ENCODE measurements around the gene AIG1.

AIG1 gene

DNA sequence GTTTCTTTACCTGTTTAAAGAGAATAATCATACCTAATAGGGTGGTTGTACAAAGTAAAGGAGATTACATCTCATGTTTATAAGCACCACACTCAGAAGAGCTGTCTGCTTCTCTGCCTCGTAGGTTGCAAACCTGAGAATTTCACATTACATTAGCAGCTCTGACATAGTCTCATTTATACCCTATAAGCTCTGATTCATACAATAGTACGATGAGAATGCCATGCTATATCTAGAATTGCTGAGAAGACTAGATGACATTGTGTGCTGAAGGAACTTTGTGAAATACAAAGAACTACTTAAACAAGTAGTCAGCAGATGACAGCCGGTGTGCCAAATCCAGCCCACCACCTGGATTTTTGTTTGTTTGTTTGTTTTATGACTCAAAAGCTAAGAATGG, 268.6 kb downstream of the AIG1 start:
- Histone ChIP-seq H3K9me3 (ENCODE audit: low read length) (no peaks in the 10 kb centered on the region), H3K4me1 (ENCODE audit: insufficient read depth, low read length, severe bottlenecking) (no peaks in the 10 kb centered on the region), H3K4me3 (ENCODE audit: low read depth, low read length, poor library complexity, severe bottlenecking) (no peak overlapping the region), H2AFZ (ENCODE audit: low read length) (no peak overlapping the region), H3K9ac (ENCODE audit: low read length) (no peak overlapping the region), H3K79me2 (ENCODE audit: insufficient read depth, low read length) (no peaks in the 10 kb centered on the region), H3K27ac (ENCODE audit: low read depth, low read length, poor library complexity, severe bottlenecking) (no peak overlapping the region), H4K20me1 (ENCODE audit: insufficient read depth, low read length) (no peaks in the 10 kb centered on the region), H3K9me2 (ENCODE audit: low read depth, low read length) (no peaks in the 10 kb centered on the region), H3K27me3 (ENCODE audit: insufficient read depth, low read length) (no peaks in the 10 kb centered on the region), H3K36me3 (ENCODE audit: insufficient read depth, low read length) (no peaks in the 10 kb centered on the region), H3F3A (ENCODE audit: insufficient read depth, low read length) (no peaks in the 10 kb centered on the region), H3K4me2 (ENCODE audit: low read length) (no peak overlapping the region)
- no peak for TF ChIP-seq EZH2 (IDR thresholded peaks at IDR 0.05; ENCODE audit: borderline replicate concordance, low read length)
- TF ChIP-seq, protein P1, sequence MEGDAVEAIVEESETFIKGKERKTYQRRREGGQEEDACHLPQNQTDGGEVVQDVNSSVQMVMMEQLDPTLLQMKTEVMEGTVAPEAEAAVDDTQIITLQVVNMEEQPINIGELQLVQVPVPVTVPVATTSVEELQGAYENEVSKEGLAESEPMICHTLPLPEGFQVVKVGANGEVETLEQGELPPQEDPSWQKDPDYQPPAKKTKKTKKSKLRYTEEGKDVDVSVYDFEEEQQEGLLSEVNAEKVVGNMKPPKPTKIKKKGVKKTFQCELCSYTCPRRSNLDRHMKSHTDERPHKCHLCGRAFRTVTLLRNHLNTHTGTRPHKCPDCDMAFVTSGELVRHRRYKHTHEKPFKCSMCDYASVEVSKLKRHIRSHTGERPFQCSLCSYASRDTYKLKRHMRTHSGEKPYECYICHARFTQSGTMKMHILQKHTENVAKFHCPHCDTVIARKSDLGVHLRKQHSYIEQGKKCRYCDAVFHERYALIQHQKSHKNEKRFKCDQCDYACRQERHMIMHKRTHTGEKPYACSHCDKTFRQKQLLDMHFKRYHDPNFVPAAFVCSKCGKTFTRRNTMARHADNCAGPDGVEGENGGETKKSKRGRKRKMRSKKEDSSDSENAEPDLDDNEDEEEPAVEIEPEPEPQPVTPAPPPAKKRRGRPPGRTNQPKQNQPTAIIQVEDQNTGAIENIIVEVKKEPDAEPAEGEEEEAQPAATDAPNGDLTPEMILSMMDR (IDR thresholded peaks at IDR 0.05; ENCODE audit: low read length): no peak

DNA sequence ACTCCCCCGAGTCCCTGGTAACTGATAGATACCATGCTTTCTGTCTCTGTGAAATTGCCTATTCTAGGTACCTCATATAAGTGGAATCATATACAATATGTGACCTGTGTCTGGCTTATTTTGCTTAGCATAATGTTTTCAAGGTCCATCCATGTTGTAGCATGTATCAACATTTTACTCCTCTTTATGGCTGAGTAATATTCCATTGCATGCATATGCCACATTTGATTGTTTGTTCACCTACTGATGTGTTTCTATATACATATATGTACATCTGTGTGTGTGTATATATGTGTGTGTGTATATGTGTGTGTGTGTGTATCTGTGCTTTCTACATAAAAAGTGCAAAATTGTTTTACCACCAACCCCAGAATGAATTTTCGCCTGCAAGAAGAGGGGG, 270.7 kb downstream of the AIG1 start:
- H3K4me2 ChIP-seq (ENCODE audit: low read length): no peak overlapping the region

DNA sequence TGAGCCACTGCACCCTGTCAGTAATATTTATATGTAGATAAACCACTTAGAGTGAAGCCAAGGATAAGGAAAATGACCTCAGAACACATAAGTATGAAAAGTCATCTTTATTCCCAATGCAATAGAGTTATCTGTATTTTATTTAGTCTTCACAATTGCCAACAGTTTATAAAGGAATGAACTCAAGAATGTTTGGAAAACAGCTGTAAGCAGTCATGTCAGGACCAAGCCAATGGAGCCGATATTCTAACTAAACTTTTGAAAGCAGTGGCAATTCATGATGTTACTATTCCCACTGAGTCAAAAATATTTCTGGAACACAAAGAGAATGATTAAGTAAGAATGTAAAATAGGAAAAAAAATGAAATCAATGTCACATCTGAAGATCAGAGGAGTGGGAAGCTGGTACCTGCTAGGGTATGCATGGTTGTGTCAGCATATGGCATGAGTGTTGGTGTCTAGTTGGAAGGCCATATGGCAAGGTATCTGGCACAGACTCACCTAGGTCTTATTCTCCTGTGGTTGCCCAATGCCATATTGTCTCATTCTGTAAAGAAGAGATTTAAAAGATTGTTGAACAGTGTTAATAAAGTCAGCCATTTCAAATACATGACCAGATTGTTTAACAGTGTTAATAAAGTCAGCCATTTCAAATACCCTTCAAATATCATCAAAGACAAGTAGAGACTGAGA, 271.6 kb downstream of the AIG1 start:
- Histone ChIP-seq H4K20me1 (ENCODE audit: insufficient read depth, low read length) (no peaks in the 10 kb centered on the region), H2AFZ (ENCODE audit: low read length) (no peak overlapping the region), H3K27me3 (ENCODE audit: insufficient read depth, low read length) (no peaks in the 10 kb centered on the region), H3F3A (ENCODE audit: insufficient read depth, low read length) (no peaks in the 10 kb centered on the region), H3K4me2 (ENCODE audit: low read length) (no peak overlapping the region), H3K9me2 (ENCODE audit: low read depth, low read length) (no peaks in the 10 kb centered on the region), H3K4me3 (ENCODE audit: low read depth, low read length, poor library complexity, severe bottlenecking) (no peak overlapping the region), H3K36me3 (ENCODE audit: insufficient read depth, low read length) (no peaks in the 10 kb centered on the region), H3K79me2 (ENCODE audit: insufficient read depth, low read length) (no peaks in the 10 kb centered on the region), H3K9me3 (ENCODE audit: low read length) (no peaks in the 10 kb centered on the region), H3K27ac (ENCODE audit: low read depth, low read length, poor library complexity, severe bottlenecking) (no peak overlapping the region), H3K4me1 (ENCODE audit: insufficient read depth, low read length, severe bottlenecking) (no peaks in the 10 kb centered on the region), H3K9ac (ENCODE audit: low read length) (no peak overlapping the region)
- TF ChIP-seq, protein P1 (IDR thresholded peaks at IDR 0.05; ENCODE audit: low read length): no peak
- no peak for TF ChIP-seq EZH2 (IDR thresholded peaks at IDR 0.05; ENCODE audit: borderline replicate concordance, low read length)

More for the DNA sequence above, 270.7 kb downstream of the AIG1 start:
- H2AFZ ChIP-seq (ENCODE audit: low read length): no peak overlapping the region
- H4K20me1 ChIP-seq (ENCODE audit: insufficient read depth, low read length): no peaks in the 10 kb centered on the region
- H3K36me3 ChIP-seq (ENCODE audit: insufficient read depth, low read length): no peaks in the 10 kb centered on the region
- H3K9me2 ChIP-seq (ENCODE audit: low read depth, low read length): no peaks in the 10 kb centered on the region
- TF ChIP-seq, protein P1 (IDR thresholded peaks at IDR 0.05; ENCODE audit: low read length): no peak
- TF ChIP-seq EZH2 (IDR thresholded peaks at IDR 0.05; ENCODE audit: borderline replicate concordance, low read length): no peak
- no peaks in the 10 kb centered on the region for H3F3A ChIP-seq (ENCODE audit: insufficient read depth, low read length)
- H3K4me3 ChIP-seq (ENCODE audit: low read depth, low read length, poor library complexity, severe bottlenecking): no peak overlapping the region
- no peak overlapping the region for H3K9ac ChIP-seq (ENCODE audit: low read length)
- no peak overlapping the region for H3K27ac ChIP-seq (ENCODE audit: low read depth, low read length, poor library complexity, severe bottlenecking)
- H3K79me2 ChIP-seq (ENCODE audit: insufficient read depth, low read length): no peaks in the 10 kb centered on the region
- no peaks in the 10 kb centered on the region for H3K4me1 ChIP-seq (ENCODE audit: insufficient read depth, low read length, severe bottlenecking)
- H3K9me3 ChIP-seq (ENCODE audit: low read length): no peaks in the 10 kb centered on the region
- H3K27me3 ChIP-seq (ENCODE audit: insufficient read depth, low read length): no peaks in the 10 kb centered on the region

Data from OCI-LY1 (cell line).